IMR-90 (cell line): Measurements from ENCODE around the gene TRAPPC10.

Source experiments
- CEBPB ChIP-seq: IDR thresholded peaks from 2 replicates; pipeline ENCODE4 v1.6.1; 2012; ENCODE audit warnings: low read depth, low read length, improper control_type of control experiment
- FOS ChIP-seq: fragments of 150-350 bp; IDR thresholded peaks from 2 replicates; pipeline ENCODE4 v1.6.1; 2016; ENCODE audit warnings: low read depth, low read length
- MAFK ChIP-seq: IDR thresholded peaks from 2 replicates; pipeline ENCODE4 v1.6.1; 2012; ENCODE audit warnings: low read depth, low read length, improper control_type of control experiment
- POLR2A ChIP-seq: IDR thresholded peaks from 2 replicates; pipeline ENCODE4 v1.6.1; 2012; ENCODE audit warnings: mild to moderate bottlenecking, low read depth, low read length
- RAD21 ChIP-seq: IDR thresholded peaks from 2 replicates; pipeline ENCODE4 v1.6.1; 2012; ENCODE audit warnings: low read length, improper control_type of control experiment
- RCOR1 ChIP-seq: IDR thresholded peaks from 2 replicates; pipeline ENCODE4 v1.6.1; 2012; ENCODE audit warnings: mild to moderate bottlenecking, low read length, improper control_type of control experiment; ENCODE audit not compliant: insufficient replicate concordance
- RFX5 ChIP-seq: IDR thresholded peaks from 2 replicates; pipeline ENCODE4 v1.8.0; 2012; ENCODE audit warnings: low read depth, mild to moderate bottlenecking, low read length, moderate library complexity
- SMC3 ChIP-seq: fragments of 150-350 bp; IDR thresholded peaks from 2 replicates; pipeline ENCODE4 v1.6.1; 2016; ENCODE audit warnings: low read depth, mild to moderate bottlenecking, antibody characterized with exemption, low read length, moderate library complexity
- TF ChIP-seq, protein P1 (sequence below): conservative IDR thresholded peaks from 2 replicates; pipeline ENCODE4 v1.5.1; 2012; ENCODE audit warnings: mild to moderate bottlenecking, low read depth, low read length, improper control_type of control experiment
- TF ChIP-seq, protein P2 (sequence below): fragments of 150-350 bp; IDR thresholded peaks from 2 replicates; pipeline ENCODE4 v1.6.1; 2016; ENCODE audit warnings: low read depth, mild to moderate bottlenecking, low read length, moderate library complexity, borderline replicate concordance

DNA sequence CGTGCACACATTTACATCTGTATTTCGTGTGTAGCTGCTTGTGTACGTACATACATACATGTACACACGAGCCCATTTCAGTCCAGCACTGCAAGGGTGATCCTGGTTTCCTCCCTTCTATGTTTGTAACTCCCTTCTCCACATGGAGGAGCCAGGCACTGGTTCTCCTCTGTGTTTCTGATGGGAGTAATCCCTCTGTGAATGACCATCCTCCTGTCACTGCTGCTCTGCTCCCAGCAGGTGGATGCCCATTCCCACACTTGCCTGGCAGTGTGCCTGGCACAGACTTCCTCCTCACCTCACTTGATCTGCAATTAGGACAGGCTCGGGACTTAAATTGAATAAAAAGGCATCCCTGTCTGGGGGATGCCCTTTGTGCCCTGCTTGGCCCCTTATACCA is 37.1 kb downstream of the TRAPPC10 start:
- TF ChIP-seq POLR2A (no peak), SMC3 (no peak), RCOR1 (no peak), FOS (no peak), CEBPB (no peak), RAD21 (no peak), MAFK (no peak), RFX5 (no peak)
- TF ChIP-seq, protein P1, sequence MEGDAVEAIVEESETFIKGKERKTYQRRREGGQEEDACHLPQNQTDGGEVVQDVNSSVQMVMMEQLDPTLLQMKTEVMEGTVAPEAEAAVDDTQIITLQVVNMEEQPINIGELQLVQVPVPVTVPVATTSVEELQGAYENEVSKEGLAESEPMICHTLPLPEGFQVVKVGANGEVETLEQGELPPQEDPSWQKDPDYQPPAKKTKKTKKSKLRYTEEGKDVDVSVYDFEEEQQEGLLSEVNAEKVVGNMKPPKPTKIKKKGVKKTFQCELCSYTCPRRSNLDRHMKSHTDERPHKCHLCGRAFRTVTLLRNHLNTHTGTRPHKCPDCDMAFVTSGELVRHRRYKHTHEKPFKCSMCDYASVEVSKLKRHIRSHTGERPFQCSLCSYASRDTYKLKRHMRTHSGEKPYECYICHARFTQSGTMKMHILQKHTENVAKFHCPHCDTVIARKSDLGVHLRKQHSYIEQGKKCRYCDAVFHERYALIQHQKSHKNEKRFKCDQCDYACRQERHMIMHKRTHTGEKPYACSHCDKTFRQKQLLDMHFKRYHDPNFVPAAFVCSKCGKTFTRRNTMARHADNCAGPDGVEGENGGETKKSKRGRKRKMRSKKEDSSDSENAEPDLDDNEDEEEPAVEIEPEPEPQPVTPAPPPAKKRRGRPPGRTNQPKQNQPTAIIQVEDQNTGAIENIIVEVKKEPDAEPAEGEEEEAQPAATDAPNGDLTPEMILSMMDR, result no peak
- TF ChIP-seq, protein P2, sequence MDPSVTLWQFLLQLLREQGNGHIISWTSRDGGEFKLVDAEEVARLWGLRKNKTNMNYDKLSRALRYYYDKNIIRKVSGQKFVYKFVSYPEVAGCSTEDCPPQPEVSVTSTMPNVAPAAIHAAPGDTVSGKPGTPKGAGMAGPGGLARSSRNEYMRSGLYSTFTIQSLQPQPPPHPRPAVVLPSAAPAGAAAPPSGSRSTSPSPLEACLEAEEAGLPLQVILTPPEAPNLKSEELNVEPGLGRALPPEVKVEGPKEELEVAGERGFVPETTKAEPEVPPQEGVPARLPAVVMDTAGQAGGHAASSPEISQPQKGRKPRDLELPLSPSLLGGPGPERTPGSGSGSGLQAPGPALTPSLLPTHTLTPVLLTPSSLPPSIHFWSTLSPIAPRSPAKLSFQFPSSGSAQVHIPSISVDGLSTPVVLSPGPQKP, result no peak
